HEK293 (cell line): ENCODE measurements around the gene ADAMTS2.

Experiments used
- KLF10 ChIP-seq: fragments of 450-650 bp; IDR thresholded peaks from 2 replicates; pipeline ENCODE4 v1.5.1; 2018; ENCODE audit warnings: missing biosample characterization, mild to moderate bottlenecking, missing genetic modification characterization
- TRIM28 ChIP-seq: IDR thresholded peaks from 2 replicates; pipeline ENCODE4 v1.6.1; 2011; ENCODE audit warnings: low read length, control low read depth, borderline replicate concordance
- YY1 ChIP-seq: fragments of 450-650 bp; formaldehyde crosslinking; IDR thresholded peaks from 2 replicates; pipeline ENCODE4 v1.5.1; 2018; ENCODE audit warnings: missing biosample characterization, missing genetic modification characterization
- ZBTB7A ChIP-seq: fragments of 450-650 bp; formaldehyde crosslinking; IDR thresholded peaks from 2 replicates; pipeline ENCODE4 v1.5.1; 2016; ENCODE audit warnings: low read depth, missing biosample characterization, missing genetic modification characterization
- ZNF544 ChIP-seq: fragments of 450-650 bp; formaldehyde crosslinking; IDR thresholded peaks from 2 replicates; pipeline ENCODE4 v1.5.0; 2017; ENCODE audit warnings: missing biosample characterization, missing genetic modification characterization
- ZNF664 ChIP-seq: fragments of 450-650 bp; formaldehyde crosslinking; IDR thresholded peaks from 2 replicates; pipeline ENCODE4 v1.5.1; 2016; ENCODE audit warnings: missing biosample characterization, missing genetic modification characterization
- ZNF707 ChIP-seq: fragments of 450-650 bp; formaldehyde crosslinking; IDR thresholded peaks from 2 replicates; pipeline ENCODE4 v1.5.1; 2016; ENCODE audit warnings: missing biosample characterization, missing genetic modification characterization
- ZNF843 ChIP-seq: fragments of 450-650 bp; formaldehyde crosslinking; IDR thresholded peaks from 2 replicates; pipeline ENCODE4 v1.5.1; 2016; ENCODE audit warnings: missing biosample characterization, missing genetic modification characterization
- TF ChIP-seq, protein P1 (sequence below): fragments of 450-650 bp; formaldehyde crosslinking; IDR thresholded peaks from 2 replicates; pipeline ENCODE4 v1.5.1; 2016; ENCODE audit warnings: missing biosample characterization, missing genetic modification characterization
- TF ChIP-seq, protein P2 (sequence below): fragments of 450-650 bp; formaldehyde crosslinking; IDR thresholded peaks from 2 replicates; pipeline ENCODE4 v1.5.1; 2016; ENCODE audit warnings: missing biosample characterization, missing genetic modification characterization
- TF ChIP-seq, protein P3 (sequence below): fragments of 450-650 bp; formaldehyde crosslinking; IDR thresholded peaks from 2 replicates; pipeline ENCODE4 v1.5.1; 2016; ENCODE audit warnings: missing biosample characterization, missing genetic modification characterization
- TF ChIP-seq, protein P4 (sequence below): fragments of 450-650 bp; formaldehyde crosslinking; IDR thresholded peaks from 2 replicates; pipeline ENCODE4 v1.5.1; 2016; ENCODE audit warnings: missing biosample characterization, missing genetic modification characterization
- TF ChIP-seq, protein P5 (sequence below): fragments of 450-650 bp; formaldehyde crosslinking; IDR thresholded peaks from 2 replicates; pipeline ENCODE4 v1.5.1; 2016; ENCODE audit warnings: missing biosample characterization, missing genetic modification characterization

DNA sequence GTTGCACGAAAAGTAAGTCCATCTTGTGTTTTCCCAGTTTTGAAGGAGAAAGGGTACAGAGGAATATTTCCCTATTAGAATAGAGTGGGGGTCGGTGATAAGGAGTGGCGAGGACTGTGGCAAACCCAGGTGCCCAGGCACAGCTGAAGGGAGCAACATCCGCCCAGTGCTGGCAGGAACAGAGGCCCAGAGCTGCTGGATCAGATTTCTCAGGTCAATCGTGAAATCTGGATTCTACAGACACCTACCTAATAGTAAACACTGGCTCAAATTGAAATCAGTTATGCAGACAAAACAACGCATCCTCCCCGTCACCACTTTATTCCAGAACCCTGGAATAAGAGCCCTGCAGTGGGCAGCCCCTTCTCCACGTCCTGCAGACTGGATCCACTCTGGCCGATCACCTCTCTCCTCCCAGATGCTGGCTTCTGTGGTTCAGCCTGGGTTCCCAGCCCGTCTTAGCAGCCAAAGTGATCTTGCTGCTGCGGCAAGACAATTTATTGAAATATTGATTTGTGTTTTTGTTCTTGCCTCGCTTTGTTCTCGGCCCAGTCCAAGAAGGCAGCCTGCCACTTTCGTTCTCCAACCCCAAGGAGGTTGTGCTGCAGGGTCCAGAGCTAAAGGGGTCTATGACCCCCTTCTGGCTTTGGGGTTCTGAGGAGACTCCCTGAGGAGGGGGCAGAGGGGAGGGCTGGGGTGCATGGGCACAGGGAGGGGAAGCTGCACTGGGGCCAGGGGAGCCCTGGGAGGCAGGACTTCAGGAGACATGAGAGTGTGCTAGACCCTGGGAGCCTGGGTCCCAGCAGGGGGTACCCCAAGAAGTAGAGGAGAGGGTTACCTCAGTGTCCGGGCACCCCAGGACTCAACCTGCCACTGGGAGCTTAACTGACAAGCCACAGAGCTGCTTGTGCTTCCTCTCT lies 181.8 kb downstream of the ADAMTS2 start:
- TF ChIP-seq, protein P1, sequence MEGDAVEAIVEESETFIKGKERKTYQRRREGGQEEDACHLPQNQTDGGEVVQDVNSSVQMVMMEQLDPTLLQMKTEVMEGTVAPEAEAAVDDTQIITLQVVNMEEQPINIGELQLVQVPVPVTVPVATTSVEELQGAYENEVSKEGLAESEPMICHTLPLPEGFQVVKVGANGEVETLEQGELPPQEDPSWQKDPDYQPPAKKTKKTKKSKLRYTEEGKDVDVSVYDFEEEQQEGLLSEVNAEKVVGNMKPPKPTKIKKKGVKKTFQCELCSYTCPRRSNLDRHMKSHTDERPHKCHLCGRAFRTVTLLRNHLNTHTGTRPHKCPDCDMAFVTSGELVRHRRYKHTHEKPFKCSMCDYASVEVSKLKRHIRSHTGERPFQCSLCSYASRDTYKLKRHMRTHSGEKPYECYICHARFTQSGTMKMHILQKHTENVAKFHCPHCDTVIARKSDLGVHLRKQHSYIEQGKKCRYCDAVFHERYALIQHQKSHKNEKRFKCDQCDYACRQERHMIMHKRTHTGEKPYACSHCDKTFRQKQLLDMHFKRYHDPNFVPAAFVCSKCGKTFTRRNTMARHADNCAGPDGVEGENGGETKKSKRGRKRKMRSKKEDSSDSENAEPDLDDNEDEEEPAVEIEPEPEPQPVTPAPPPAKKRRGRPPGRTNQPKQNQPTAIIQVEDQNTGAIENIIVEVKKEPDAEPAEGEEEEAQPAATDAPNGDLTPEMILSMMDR (tag by site-specific recombination), result no peak
- TF ChIP-seq, protein P2, sequence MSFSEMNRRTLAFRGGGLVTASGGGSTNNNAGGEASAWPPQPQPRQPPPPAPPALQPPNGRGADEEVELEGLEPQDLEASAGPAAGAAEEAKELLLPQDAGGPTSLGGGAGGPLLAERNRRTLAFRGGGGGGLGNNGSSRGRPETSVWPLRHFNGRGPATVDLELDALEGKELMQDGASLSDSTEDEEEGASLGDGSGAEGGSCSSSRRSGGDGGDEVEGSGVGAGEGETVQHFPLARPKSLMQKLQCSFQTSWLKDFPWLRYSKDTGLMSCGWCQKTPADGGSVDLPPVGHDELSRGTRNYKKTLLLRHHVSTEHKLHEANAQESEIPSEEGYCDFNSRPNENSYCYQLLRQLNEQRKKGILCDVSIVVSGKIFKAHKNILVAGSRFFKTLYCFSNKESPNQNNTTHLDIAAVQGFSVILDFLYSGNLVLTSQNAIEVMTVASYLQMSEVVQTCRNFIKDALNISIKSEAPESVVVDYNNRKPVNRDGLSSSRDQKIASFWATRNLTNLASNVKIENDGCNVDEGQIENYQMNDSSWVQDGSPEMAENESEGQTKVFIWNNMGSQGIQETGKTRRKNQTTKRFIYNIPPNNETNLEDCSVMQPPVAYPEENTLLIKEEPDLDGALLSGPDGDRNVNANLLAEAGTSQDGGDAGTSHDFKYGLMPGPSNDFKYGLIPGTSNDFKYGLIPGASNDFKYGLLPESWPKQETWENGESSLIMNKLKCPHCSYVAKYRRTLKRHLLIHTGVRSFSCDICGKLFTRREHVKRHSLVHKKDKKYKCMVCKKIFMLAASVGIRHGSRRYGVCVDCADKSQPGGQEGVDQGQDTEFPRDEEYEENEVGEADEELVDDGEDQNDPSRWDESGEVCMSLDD (tag by site-specific recombination), result no peak
- TF ChIP-seq ZBTB7A (tag by site-specific recombination), result no peak
- no peak for TF ChIP-seq ZNF544 (tag by site-specific recombination)
- TF ChIP-seq ZNF707 (tag by site-specific recombination), result no peak
- no peak for TF ChIP-seq TRIM28
- TF ChIP-seq, protein P3, sequence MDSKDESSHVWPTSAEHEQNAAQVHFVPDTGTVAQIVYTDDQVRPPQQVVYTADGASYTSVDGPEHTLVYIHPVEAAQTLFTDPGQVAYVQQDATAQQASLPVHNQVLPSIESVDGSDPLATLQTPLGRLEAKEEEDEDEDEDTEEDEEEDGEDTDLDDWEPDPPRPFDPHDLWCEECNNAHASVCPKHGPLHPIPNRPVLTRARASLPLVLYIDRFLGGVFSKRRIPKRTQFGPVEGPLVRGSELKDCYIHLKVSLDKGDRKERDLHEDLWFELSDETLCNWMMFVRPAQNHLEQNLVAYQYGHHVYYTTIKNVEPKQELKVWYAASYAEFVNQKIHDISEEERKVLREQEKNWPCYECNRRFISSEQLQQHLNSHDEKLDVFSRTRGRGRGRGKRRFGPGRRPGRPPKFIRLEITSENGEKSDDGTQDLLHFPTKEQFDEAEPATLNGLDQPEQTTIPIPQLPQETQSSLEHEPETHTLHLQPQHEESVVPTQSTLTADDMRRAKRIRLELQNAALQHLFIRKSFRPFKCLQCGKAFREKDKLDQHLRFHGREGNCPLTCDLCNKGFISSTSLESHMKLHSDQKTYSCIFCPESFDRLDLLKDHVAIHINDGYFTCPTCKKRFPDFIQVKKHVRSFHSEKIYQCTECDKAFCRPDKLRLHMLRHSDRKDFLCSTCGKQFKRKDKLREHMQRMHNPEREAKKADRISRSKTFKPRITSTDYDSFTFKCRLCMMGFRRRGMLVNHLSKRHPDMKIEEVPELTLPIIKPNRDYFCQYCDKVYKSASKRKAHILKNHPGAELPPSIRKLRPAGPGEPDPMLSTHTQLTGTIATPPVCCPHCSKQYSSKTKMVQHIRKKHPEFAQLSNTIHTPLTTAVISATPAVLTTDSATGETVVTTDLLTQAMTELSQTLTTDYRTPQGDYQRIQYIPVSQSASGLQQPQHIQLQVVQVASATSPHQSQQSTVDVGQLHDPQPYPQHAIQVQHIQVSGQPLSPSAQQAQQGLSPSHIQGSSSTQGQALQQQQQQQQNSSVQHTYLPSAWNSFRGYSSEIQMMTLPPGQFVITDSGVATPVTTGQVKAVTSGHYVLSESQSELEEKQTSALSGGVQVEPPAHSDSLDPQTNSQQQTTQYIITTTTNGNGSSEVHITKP, result no peak
- no peak for TF ChIP-seq ZNF664 (tag by site-specific recombination)
- no peak for TF ChIP-seq YY1 (tag by site-specific recombination)
- TF ChIP-seq, protein P4, sequence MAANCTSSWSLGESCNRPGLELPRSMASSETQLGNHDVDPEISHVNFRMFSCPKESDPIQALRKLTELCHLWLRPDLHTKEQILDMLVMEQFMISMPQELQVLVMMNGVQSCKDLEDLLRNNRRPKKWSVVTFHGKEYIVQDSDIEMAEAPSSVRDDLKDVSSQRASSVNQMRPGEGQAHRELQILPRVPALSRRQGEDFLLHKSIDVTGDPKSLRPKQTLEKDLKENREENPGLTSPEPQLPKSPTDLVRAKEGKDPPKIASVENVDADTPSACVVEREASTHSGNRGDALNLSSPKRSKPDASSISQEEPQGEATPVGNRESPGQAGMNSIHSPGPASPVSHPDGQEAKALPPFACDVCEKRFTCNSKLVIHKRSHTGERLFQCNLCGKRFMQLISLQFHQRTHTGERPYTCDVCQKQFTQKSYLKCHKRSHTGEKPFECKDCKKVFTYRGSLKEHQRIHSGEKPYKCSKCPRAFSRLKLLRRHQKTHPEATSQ (tag by site-specific recombination), result no peak
- TF ChIP-seq ZNF843 (tag by site-specific recombination), result no peak
- TF ChIP-seq, protein P5, sequence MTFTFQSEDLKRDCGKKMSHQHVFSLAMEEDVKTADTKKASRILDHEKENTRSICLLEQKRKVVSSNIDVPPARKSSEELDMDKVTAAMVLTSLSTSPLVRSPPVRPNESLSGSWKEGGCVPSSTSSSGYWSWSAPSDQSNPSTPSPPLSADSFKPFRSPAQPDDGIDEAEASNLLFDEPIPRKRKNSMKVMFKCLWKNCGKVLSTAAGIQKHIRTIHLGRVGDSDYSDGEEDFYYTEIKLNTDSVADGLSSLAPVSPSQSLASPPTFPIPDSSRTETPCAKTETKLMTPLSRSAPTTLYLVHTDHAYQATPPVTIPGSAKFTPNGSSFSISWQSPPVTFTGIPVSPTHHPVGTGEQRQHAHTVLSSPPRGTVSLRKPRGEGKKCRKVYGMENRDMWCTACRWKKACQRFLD (tag by site-specific recombination), result no peak
- TF ChIP-seq KLF10 (tag by site-specific recombination), result no peak
